Daoy (cell line): ENCODE measurements around the gene ITFG1. TPM values are rescaled to one million over a fixed set of nuclear protein-coding genes. Genes with fewer than 3 reads are reported as not detected.
"Not testable (repeated sequence)": the region's sequence is repeated elsewhere in the genome, so short reads cannot be mapped to it uniquely, and the experiment has no call there.

Experiments used
- DNase-seq: peaks from one replicate; pipeline ENCODE4 v3.0.0-alpha.2; 2015; ENCODE audit warnings: low read depth
- total RNA-seq: library from RNA; depleted of rRNA; stranded (reverse); fragments of >200 nt; shearing (Covaris generic); gene quantifications from 2 replicates; pipeline ENCODE4 v1.2.3, GENCODE V29; 2014

Gene ITFG1
- total RNA-seq, 1 experiment from 2014 or later, result 34.5 TPM

DNA sequence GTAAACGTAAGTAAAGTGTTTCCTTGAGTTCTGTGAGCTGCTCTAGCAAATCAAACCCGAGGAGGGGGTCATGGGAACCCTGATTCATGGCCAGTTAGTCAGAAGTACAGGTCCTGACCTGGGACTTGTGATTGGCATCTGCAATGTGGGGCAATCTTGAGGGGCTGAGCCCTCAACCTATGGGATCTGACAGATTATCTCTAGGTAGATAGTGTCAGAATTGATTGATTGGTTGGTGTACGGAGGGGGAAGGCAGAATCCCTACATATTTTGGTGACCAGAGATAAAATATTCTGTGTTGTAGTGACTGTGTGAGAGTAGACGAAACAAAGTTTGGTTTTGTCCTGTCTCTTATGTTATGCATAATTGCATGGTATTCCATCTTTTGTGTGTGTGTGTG, 216.7 kb downstream of the ITFG1 start:
- no peak for DNase-seq

DNA sequence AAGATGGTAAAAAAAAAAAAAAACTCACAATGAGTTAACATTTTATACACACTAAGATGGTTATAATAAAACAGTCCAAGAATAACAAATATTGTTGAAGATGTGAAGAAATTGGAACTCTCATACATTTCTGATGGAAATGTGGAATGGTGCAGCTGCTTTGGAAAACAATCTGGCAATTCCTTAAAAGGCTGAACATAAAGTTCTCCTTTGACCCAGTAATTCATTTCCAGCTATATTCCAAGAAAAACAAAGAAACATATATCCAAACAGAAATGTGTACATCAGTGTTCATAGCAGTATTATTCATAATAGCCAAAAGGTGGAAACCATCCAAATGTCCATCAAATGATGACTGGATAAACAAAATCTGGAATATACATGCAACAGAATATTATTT, 219.8 kb downstream of the ITFG1 start:
- no peak for DNase-seq

DNA sequence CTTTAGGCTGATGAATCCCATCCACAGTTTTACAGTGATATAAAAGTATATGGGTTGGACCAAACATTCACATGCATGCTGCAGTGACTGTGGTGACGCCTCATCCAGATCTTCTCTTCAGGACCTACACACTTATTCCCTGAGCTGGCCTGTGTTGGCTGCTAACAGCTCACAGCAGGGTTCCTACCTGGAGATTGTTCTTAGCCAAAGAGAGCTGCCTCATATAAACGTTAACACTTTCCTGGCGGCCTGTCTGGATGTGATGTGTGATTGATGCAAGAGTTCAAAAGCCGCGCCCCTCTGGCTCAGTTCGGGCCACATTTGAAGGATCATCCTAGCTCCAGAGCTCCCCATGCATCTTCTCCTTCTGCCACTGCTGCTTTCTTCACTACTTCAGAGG, 224.1 kb downstream of the ITFG1 start:
- no peak for DNase-seq

DNA sequence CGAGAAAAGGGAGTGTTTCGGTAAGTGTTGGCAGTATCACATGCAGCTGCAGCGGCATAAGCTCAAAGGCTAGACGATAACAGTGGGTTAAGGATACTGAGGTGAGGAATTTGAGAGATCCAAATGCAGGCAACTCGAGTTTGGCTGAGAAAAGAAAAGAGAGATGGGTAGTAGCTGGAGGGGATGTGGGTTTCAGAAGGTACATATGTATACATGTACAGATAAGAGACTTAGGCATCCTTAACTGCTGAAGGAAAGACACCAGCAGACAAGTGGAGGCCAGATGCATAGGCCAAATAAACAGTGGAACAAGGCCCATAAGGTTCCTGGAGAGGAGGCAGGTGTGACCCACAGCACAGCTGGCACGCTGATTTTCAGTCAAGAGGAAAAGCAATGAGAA, 230.6 kb downstream of the ITFG1 start:
- DNase-seq, result no peak

DNA sequence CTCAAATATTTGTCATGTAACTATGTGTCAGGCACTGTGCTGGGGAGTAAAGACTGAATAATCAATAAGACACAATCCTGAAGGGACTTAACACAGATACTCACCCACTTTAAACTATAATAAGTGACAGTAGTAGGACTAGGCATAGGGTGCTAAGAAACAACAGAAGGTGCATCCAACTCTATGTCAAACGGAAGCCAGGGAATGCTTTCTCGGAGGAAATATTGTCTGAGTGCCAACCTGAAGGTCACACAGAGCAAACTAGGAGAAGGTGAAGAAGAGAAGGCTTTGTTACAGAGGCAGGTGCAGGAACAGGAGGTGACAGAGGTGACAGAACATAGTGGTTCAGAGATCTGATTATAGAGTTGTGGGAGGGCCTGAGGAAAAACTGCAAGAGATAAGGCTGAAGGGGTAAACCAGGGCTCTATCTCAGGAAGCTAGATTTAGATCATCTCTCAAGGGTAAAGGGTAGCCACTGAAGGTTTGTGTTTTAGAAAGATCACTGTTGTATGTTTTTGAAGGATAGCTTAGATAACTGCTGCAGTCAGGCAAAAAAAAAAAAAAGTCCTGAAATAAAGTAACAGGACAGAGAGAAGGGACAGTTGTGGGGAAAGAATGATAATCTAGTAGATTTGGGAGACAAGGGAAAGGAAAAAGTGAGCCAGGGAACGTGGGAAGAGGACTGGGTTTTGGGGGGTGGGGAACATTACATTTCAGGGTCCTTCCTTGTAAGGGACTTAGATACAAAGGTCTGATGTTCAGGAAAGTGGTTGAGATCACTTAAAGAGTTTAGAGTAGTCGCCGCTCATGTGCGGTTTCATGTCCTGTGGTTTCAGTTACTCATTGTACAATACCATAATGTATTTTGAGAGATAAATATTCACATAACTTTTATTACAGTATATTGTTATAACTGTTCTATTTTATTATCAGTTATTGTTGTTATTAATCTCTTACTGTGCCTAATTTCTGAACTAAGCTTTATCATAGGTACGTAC, 231.5 kb downstream of the ITFG1 start:
- DNase-seq, result no peak

DNA sequence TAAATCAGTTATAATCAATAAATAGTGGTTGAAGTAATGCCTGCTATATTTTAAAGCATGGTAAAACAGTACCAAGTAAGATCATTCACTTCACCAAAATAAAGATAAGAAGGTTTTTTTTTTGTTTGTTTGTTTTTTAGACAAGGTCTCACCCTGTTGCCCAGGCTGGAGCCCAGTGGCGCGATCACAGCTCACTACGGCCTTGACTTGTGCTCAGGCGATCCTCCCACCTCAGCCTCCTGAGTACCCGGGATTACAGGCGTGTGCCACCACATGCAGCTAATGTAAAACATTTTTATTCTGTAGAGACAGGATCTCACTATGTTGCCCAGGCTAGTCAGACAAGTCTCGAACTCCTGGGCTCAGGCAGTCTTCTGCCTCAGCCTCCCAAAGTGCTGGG, 232.6 kb downstream of the ITFG1 start:
- no peak for DNase-seq

DNA sequence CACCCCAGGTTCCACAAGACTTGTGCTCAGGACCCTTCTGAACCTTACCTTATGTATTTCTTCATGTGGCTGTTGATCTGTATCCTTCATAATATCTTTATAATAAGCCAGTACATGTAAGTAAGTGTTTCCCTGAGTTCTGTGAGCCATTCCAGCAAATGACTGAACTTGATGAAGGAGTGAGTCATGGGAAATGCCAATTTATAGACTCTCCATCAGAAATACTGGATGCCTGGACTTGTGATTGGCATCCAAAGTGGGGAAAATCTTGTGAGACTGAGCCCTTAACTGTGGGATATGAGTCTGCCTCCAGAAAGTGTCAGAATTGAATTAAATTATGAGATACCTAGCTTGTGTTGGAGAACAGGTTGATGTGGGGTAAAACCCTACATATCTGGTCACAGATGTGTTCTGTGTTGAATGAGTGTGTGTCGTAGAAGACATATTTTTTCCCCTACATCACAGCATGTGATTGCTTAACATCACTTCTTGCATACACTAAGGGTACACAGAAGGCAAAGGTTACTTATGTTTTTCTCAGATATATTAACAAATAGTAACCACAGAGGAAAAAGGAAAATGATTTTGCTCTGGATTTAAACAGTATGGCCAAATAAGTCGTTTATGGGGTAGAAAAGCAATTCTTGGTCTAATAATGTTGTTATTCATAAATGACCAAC, 247.0 kb downstream of the ITFG1 start:
- DNase-seq, result no peak

DNA sequence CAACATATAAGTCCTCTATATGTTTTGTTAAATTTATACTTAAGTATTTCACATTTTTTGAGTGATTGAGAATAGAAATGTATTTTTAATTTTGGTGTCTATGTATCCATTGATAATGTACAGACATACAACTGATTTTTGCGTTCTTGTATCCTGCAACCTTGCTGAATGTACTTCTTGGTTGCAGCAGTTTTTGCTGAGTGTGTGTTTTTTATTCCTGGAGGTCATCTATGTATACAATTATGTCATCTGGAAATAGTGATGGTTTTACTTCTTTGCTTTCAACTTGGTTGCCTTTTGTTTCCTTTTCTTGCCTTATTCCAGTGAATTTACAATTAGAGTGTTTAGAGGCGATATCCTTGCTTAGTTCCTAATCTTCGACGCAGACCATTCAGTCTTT, 249.6 kb downstream of the ITFG1 start:
- DNase-seq, result no peak

DNA sequence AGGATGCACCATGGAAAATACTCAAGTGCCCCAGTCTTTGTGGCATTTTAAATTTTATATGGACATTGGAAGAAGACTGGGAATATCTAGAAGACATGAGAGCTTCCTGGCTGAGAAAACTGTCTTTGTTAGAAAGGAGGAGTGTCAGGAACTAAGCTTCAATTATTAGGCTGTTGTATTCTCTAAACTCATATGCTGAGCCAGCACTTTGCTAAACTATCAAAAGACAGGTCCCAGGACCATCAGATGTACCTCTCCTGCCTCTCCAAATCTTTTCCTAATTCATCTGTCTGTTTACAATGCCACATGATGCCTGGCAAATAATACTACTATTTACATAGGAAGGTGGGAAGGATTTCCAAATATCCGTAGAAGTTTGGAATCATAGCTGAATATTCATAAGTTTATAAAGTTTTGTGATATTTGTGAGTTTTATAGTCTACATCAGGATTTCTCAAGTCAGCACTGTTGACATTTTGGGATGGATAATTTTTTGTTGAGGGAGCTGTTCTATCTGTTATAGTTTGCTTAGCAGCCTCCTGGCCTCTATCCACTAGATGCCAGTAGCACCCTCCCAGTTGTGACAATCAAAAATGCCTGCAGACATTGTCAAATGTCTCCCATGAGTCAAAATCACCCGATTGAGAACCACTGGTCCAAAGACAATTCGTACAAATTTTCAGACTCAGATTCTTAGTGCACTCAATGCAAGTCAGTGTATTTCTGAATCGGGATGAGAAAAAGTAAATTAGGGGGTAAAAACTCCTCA, 255.9 kb downstream of the ITFG1 start:
- no peak for DNase-seq

DNA sequence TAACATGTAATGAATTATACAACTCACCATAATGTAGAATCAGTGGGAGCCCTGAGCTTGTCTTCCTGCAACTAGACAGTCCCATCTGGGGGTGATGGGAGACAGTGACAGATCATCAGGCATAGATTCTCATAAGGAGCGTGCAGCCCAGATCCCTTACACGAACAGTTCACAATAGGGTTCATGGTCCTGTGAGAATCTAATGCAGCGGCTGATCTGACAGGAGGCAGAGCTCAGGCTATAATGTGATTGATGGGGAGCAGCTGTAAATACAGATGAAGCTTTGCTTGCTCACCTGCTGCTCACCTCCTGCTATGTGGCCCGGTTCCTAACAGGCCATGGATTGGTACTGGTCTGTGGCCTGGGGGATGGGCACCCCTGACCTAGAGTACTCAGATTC, 257.4 kb downstream of the ITFG1 start:
- DNase-seq, result not testable (repeated sequence)

DNA sequence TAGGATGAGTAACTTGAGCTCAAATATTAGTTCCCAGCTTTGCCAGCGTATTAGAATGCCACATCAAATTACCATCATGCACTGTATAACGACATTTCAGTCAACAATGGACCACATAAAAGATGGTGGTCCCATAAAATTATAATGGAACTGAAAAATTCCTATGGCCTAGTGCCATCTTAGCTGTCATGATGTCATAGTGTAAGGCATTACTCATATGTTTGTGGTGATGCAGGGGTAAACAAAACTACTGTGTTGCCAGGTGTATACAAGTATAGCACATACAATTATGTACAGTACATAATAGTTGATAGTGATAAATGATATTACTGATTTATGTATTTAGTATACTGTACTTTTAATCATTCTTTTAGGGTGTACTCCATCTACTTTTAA, 262.7 kb downstream of the ITFG1 start:
- DNase-seq, result no peak

DNA sequence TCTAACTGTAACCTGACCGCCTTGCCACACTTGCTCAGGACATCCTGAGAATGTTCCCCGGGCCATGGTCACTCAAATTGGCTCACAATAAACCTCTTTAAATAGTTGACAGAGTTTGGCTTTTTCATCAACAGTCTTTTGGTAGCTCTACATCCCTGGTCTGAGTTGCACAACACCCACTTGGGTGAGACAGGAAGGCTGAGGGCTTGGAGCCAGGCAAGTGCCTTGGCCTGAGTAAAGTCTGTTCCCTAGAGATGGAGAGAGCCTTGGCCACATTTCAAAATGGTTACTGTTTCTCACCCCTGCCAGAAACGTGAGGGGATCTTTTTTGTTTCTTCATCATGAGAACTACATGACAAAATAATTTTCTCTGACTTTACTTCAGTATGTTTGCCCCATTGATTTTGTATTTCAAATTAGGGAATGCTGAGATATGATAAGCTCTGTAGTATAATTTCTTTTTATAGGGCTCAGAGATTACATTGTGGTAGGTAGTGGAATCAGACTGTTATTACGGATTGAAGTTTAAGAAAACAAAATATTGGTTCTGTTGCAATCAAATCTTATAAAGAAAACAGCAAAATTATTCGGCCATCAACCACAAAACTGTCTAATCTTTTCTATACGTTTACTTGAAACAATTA, 263.2 kb downstream of the ITFG1 start:
- no peak for DNase-seq

DNA sequence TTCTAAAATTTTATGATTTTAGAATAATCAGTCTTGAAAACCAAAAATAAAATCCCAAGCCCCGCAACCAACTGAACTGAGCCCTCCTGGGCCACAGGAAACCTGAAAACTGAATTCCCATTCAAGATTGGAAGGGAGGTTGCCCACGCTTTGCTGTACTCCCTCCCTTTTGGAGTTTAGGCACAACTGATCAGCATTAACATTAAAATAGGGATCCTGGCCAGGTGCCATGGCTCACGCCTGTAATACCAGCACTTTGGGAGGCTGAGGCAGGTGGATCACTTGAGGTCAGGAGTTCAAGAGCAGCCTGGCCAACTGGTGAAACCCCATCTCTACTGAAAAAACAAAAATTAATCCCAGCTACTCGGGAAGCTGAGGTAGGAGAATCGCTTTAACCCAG, 264.4 kb downstream of the ITFG1 start:
- no peak for DNase-seq

DNA sequence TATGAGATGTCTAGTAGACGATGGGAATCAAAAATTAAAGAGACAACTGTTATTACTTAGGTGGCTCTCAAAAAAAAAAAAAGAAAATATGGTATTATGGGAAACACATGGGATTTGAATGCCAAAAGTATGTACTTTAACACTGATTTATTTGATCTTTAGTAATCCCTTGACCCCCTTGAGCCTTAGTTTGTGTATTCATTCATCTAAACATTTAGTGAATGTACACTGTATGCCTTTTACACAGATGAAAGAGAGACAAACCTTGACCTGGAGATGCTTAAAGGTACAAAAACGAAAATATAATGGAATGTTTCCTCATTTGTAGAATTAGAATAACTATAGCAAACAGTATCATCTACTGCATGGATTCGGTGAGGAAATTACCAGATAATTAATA, 278.5 kb downstream of the ITFG1 start:
- no peak for DNase-seq

DNA sequence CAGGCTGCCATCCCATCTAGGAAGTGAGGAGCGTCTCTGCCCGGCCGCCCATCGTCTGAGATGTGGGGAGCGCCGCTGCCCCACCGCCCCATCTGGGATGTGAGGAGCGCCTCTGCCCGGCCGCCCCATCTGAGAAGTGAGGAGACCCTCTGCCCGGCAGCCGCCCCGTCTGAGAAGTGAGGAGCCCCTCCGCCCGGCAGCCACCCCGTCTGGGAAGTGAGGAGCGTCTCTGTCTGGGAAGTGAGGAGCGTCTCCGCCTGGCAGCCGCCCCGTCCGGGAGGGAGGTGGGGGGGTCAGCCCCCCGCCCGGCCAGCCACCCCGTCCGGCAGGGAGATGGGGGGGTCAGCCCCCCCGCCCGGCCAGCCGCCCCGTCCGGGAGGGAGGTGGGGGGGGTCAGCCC, 279.8 kb downstream of the ITFG1 start:
- DNase-seq, result not testable (repeated sequence)

DNA sequence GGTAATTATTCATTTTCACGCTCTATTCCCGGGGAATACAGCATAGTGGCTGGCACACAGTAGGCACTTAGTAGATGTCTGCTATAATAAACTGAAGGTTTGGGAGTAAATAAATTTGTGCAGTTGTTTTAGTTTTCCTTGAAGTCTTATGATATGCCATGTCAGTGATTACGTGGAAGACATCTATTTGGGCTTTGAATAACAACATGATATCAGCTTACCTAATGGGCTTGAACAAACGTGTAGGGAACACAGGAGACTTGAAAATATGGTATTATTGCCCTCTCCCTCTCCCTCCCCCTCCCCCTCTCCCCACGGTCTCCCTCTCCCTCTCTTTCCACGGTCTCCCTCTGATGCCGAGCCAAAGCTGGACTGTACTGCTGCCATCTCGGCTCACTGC, 280.8 kb downstream of the ITFG1 start:
- DNase-seq, result no peak

DNA sequence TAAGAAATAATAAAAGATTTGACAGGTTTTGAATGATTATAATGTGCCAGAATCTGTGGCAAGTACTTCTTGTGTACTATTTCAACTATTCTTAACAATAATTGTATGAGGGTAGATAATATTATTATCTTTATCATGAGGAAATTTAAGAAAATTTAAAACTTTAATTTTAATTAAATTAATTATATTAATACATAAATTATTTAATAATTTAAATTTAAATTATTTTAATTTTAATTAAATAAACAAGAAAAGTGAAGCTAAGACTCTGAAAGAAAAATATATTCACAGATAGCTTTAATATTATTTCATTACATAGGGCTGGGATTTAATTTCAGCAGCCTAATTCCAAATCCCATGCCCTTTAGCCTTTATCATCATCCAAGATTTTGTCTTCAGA, 285.7 kb downstream of the ITFG1 start:
- DNase-seq, result no peak

DNA sequence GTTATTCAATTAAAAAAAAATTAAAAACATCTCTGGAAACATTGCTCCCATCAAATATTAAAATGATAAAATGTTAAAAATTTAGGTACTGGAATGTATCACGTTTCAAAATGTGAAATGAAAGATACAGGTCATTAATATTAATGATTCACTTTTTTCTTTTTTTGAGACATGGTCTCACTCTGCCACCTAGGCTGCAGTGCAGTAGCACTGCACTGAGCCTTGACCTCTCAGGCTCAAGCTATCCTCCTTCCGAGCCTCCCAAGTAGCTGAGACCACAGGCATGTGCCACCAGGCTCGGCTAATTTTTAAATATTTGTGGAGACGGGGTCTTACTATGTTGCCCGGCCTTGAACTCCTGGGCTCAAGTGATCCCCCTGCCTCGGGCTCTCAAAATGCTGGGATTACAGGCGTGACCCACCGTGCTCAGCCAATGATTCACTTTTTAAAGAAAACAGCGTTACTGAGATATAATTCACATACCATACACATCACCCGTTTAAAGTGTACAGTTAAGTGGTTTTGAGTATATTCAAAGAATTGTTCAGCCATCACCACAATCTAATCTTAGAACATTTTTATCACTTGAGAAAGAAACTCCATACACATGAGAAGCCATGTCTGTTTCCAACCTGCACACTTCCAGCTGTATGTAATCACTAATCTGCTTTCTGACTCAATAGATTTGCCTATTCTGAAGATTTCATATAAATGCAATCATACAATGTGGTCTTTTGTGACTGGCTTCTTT, 298.0 kb downstream of the ITFG1 start:
- no peak for DNase-seq

DNA sequence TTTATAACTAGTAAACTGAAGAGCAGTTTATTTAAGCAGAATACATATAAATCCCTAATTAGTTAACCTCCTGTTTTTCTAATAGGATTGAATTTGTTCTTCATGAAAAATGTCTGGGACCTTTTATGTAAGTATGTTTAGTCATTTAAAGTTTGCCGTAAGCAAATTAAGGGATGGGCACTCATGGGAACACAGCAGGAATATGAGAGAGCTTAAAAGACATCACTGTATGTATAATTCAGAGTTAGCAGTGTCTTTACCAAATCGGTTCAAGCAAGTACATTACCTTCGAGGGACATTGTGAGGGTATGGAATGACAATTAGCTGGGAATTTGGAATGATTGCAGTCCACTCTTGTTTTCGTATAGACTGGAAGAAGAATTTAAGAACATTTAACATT, 299.4 kb downstream of the ITFG1 start:
- no peak for DNase-seq

DNA sequence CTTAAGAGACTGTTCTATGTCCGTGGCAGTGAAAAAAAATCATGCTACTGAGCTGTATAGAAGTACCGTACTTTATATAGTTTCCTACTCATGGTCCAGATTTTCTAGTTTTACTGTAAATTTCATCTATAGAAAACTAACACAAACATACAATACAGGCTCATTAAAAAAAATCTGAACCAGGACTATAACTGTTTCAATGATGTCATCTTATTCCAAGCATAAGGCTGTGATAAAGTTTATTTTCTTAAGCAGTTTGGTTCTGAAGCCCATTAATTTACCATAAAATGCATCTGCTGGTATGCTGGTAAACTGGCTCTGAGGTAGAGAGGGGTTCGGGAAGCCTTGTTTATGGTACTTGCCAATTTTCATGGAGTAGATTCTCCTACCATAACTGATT, 300.4 kb downstream of the ITFG1 start:
- DNase-seq, result no peak

DNA sequence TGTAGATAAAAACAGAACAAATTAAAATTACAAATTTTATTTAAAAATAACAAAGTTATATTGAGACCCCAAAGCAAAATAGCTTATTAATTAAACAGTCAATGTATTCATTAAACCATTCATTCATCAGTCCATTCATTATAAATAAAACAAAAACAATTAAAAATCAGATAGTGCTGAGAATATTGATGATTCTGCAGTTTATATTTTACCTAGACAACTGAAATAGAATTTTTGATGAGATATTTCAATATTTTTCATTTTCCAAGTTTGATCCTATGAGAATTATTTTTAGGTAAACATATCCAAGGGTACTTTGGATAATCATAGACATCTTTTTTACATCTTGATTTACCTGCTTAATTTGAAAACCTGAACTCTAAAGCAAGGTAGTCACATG, 301.9 kb downstream of the ITFG1 start:
- no peak for DNase-seq
